K562 (cell line): ENCODE data around the gene GHR. TPM values are rescaled to one million over a fixed set of nuclear protein-coding genes. Genes with fewer than 3 reads are reported as not detected.

Experiments used
- RBM39 ChIP-seq: fragments of 200-400 bp; formaldehyde crosslinking; optimal IDR thresholded peaks from 2 replicates; pipeline ENCODE3; 2018; ENCODE audit warnings: low read depth, low read length
- TAF9B ChIP-seq: fragments of 450-650 bp; IDR thresholded peaks from 2 replicates; pipeline ENCODE4 v1.6.1; 2018; ENCODE audit warnings: mild to moderate bottlenecking; ENCODE audit not compliant: partially characterized antibody
- ZBED1 ChIP-seq: IDR thresholded peaks from 2 replicates; pipeline ENCODE4 v1.6.1; 2014
- ZNF175 ChIP-seq: fragments of 200-800 bp; sonication (Bioruptor generic); IDR thresholded peaks from 2 replicates; pipeline ENCODE4 v1.6.1; 2016; ENCODE audit warnings: low read depth, mild to moderate bottlenecking, missing genetic modification characterization, missing compliant biosample characterization
- polyA plus RNA-seq, 8 experiments: library from polyadenylated mRNA; depleted of rRNA in 4 of 8; stranded (reverse) in 5 of 8; unstranded in 3 of 8; fragments of >200 nt; fragmentation: Nextera tagmentation in 2 of 8; fragmentation: Illumina TruSeq in 1 of 8; extraction: Ambion mirVana in 2 of 8; extraction: Trizol in 1 of 8; gene quantifications; 2 replicates each; pipeline versions ENCODE4 v1.2.1 to v1.2.3, GENCODE V29; 2011 to 2014; ENCODE audit warnings: inconsistent platforms in 1 of 8, missing spikeins in 1 of 8
- total RNA-seq, 7 experiments: library from RNA; depleted of rRNA in 6 of 7; stranded (reverse); fragments of >200 nt in 6 of 7; fragmentation: Illumina TruSeq in 2 of 7; extraction: Trizol in 2 of 7; gene quantifications; 2 replicates each; pipeline versions ENCODE4 v1.2.1 to v1.2.3, GENCODE V29; 2011 to 2021; ENCODE audit warnings: low replicate concordance in 1 of 7
- TF ChIP-seq, protein P1 (sequence below): fragments of 450-650 bp; formaldehyde crosslinking; IDR thresholded peaks from 2 replicates; pipeline ENCODE4 v1.4.0; 2020; ENCODE audit warnings: mild to moderate bottlenecking, mixed read lengths
- TF ChIP-seq, protein P2 (sequence below): sonication (generic); formaldehyde crosslinking; IDR thresholded peaks from 2 replicates; pipeline ENCODE4 v1.8.1; 2023; ENCODE audit warnings: missing genetic modification reagents, mild to moderate bottlenecking, borderline replicate concordance
- TF ChIP-seq, protein P3 (sequence below): fragments of 250-450 bp; sonication (Bioruptor Pico); IDR thresholded peaks from 2 replicates; pipeline ENCODE4 v1.5.0; 2022; ENCODE audit warnings: mild to moderate bottlenecking
- TF ChIP-seq, protein P4 (sequence below): fragments of 250-450 bp; sonication (Bioruptor Pico); IDR thresholded peaks from 2 replicates; pipeline ENCODE4 v1.4.0; 2020
- TF ChIP-seq, protein P5 (sequence below): fragments of 250-450 bp; sonication (Bioruptor Pico); IDR thresholded peaks from 2 replicates; pipeline ENCODE4 v1.5.0; 2020; ENCODE audit warnings: mild to moderate bottlenecking, borderline replicate concordance

GHR gene
- total and polyA plus RNA-seq, 9 of the 15 experiments (the other 6 are each of a cell fraction or from before 2014, with no cell fraction given): 0.01 to 0.13 (median 0.07) TPM; not detected in 5

DNA sequence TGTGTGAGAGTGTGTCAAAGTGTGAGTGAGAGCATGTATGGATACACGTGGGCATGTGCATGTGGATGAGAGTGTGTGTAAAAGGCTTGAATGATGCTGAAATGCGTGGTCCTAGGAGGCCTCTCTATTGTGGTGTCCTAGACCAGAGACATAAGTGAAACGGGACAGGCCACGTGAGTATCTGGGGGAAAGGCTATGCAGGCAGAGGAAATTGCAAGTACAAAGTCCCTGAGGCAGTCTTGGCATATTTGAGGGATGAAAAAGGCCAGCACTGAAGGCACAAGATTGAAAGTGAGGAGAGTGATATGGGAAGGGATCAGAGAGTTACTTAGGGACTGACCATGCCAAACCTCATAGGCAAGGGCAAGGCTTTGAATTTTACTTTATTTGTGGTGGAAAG lies 266.2 kb downstream of the GHR start (continued):
- TF ChIP-seq, protein P1, sequence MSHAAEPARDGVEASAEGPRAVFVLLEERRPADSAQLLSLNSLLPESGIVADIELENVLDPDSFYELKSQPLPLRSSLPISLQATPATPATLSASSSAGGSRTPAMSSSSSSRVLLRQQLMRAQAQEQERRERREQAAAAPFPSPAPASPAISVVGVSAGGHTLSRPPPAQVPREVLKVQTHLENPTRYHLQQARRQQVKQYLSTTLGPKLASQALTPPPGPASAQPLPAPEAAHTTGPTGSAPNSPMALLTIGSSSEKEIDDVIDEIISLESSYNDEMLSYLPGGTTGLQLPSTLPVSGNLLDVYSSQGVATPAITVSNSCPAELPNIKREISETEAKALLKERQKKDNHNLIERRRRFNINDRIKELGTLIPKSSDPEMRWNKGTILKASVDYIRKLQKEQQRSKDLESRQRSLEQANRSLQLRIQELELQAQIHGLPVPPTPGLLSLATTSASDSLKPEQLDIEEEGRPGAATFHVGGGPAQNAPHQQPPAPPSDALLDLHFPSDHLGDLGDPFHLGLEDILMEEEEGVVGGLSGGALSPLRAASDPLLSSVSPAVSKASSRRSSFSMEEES (CRISPR knock-in tag): no peak
- TF ChIP-seq RBM39: no peak
- TF ChIP-seq, protein P2, sequence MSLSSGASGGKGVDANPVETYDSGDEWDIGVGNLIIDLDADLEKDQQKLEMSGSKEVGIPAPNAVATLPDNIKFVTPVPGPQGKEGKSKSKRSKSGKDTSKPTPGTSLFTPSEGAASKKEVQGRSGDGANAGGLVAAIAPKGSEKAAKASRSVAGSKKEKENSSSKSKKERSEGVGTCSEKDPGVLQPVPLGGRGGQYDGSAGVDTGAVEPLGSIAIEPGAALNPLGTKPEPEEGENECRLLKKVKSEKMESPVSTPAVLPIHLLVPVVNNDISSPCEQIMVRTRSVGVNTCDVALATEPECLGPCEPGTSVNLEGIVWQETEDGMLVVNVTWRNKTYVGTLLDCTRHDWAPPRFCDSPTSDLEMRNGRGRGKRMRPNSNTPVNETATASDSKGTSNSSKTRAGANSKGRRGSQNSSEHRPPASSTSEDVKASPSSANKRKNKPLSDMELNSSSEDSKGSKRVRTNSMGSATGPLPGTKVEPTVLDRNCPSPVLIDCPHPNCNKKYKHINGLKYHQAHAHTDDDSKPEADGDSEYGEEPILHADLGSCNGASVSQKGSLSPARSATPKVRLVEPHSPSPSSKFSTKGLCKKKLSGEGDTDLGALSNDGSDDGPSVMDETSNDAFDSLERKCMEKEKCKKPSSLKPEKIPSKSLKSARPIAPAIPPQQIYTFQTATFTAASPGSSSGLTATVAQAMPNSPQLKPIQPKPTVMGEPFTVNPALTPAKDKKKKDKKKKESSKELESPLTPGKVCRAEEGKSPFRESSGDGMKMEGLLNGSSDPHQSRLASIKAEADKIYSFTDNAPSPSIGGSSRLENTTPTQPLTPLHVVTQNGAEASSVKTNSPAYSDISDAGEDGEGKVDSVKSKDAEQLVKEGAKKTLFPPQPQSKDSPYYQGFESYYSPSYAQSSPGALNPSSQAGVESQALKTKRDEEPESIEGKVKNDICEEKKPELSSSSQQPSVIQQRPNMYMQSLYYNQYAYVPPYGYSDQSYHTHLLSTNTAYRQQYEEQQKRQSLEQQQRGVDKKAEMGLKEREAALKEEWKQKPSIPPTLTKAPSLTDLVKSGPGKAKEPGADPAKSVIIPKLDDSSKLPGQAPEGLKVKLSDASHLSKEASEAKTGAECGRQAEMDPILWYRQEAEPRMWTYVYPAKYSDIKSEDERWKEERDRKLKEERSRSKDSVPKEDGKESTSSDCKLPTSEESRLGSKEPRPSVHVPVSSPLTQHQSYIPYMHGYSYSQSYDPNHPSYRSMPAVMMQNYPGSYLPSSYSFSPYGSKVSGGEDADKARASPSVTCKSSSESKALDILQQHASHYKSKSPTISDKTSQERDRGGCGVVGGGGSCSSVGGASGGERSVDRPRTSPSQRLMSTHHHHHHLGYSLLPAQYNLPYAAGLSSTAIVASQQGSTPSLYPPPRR (CRISPR knock-in tag): no peak
- TF ChIP-seq, protein P3, sequence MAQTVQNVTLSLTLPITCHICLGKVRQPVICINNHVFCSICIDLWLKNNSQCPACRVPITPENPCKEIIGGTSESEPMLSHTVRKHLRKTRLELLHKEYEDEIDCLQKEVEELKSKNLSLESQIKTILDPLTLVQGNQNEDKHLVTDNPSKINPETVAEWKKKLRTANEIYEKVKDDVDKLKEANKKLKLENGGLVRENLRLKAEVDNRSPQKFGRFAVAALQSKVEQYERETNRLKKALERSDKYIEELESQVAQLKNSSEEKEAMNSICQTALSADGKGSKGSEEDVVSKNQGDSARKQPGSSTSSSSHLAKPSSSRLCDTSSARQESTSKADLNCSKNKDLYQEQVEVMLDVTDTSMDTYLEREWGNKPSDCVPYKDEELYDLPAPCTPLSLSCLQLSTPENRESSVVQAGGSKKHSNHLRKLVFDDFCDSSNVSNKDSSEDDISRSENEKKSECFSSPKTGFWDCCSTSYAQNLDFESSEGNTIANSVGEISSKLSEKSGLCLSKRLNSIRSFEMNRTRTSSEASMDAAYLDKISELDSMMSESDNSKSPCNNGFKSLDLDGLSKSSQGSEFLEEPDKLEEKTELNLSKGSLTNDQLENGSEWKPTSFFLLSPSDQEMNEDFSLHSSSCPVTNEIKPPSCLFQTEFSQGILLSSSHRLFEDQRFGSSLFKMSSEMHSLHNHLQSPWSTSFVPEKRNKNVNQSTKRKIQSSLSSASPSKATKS (CRISPR knock-in tag): no peak
- TF ChIP-seq, protein P4, sequence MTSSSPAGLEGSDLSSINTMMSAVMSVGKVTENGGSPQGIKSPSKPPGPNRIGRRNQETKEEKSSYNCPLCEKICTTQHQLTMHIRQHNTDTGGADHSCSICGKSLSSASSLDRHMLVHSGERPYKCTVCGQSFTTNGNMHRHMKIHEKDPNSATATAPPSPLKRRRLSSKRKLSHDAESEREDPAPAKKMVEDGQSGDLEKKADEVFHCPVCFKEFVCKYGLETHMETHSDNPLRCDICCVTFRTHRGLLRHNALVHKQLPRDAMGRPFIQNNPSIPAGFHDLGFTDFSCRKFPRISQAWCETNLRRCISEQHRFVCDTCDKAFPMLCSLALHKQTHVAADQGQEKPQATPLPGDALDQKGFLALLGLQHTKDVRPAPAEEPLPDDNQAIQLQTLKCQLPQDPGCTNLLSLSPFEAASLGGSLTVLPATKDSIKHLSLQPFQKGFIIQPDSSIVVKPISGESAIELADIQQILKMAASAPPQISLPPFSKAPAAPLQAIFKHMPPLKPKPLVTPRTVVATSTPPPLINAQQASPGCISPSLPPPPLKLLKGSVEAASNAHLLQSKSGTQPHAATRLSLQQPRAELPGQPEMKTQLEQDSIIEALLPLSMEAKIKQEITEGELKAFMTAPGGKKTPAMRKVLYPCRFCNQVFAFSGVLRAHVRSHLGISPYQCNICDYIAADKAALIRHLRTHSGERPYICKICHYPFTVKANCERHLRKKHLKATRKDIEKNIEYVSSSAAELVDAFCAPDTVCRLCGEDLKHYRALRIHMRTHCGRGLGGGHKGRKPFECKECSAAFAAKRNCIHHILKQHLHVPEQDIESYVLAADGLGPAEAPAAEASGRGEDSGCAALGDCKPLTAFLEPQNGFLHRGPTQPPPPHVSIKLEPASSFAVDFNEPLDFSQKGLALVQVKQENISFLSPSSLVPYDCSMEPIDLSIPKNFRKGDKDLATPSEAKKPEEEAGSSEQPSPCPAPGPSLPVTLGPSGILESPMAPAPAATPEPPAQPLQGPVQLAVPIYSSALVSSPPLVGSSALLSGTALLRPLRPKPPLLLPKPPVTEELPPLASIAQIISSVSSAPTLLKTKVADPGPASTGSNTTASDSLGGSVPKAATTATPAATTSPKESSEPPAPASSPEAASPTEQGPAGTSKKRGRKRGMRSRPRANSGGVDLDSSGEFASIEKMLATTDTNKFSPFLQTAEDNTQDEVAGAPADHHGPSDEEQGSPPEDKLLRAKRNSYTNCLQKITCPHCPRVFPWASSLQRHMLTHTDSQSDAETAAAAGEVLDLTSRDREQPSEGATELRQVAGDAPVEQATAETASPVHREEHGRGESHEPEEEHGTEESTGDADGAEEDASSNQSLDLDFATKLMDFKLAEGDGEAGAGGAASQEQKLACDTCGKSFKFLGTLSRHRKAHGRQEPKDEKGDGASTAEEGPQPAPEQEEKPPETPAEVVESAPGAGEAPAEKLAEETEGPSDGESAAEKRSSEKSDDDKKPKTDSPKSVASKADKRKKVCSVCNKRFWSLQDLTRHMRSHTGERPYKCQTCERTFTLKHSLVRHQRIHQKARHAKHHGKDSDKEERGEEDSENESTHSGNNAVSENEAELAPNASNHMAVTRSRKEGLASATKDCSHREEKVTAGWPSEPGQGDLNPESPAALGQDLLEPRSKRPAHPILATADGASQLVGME (CRISPR knock-in tag): no peak
- no peak for TF ChIP-seq ZBED1
- no peak for TF ChIP-seq ZNF175 (CRISPR knock-in tag)
- TF ChIP-seq, protein P5, sequence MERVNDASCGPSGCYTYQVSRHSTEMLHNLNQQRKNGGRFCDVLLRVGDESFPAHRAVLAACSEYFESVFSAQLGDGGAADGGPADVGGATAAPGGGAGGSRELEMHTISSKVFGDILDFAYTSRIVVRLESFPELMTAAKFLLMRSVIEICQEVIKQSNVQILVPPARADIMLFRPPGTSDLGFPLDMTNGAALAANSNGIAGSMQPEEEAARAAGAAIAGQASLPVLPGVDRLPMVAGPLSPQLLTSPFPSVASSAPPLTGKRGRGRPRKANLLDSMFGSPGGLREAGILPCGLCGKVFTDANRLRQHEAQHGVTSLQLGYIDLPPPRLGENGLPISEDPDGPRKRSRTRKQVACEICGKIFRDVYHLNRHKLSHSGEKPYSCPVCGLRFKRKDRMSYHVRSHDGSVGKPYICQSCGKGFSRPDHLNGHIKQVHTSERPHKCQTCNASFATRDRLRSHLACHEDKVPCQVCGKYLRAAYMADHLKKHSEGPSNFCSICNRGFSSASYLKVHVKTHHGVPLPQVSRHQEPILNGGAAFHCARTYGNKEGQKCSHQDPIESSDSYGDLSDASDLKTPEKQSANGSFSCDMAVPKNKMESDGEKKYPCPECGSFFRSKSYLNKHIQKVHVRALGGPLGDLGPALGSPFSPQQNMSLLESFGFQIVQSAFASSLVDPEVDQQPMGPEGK: no peak
- no peak for TF ChIP-seq TAF9B
